ENCODE results near the gene HINT2.

HINT2 gene

GRCh38 chr9:35806101-35806500 lies 8.7 kb downstream of the HINT2 start:
- H3K36me3 Mint-ChIP-seq, result peaks cover 4% of the 10 kb centered on the region
- no peaks in the 10 kb centered on the region for H3K9me3 Mint-ChIP-seq (ENCODE audit: low read depth)
- H3K4me3 Mint-ChIP-seq, result no peak overlapping the region
- peaks cover 5% of the 10 kb centered on the region for H3K4me1 Mint-ChIP-seq (ENCODE audit: low read depth)
- no peaks in the 10 kb centered on the region for H3K27me3 Mint-ChIP-seq
- no peak overlapping the region for H3K27ac Mint-ChIP-seq

GRCh38 chr9:35801328-35802128 lies 13.3 kb downstream of the HINT2 start:
- H3K9me3 Mint-ChIP-seq (ENCODE audit: low read depth), result no peaks in the 10 kb centered on the region
- H3K27me3 Mint-ChIP-seq, result no peaks in the 10 kb centered on the region
- H3K4me1 Mint-ChIP-seq (ENCODE audit: low read depth), result peaks cover 17% of the 10 kb centered on the region
- H3K4me3 Mint-ChIP-seq, result no peak overlapping the region
- H3K36me3 Mint-ChIP-seq, result peaks cover 17% of the 10 kb centered on the region
- no peak overlapping the region for H3K27ac Mint-ChIP-seq

GRCh38 chr9:35800530-35800929 lies 14.3 kb downstream of the HINT2 start:
- Mint-ChIP-seq H3K27ac (no peak overlapping the region), H3K9me3 (ENCODE audit: low read depth) (no peaks in the 10 kb centered on the region), H3K36me3 (peaks cover 17% of the 10 kb centered on the region), H3K4me1 (ENCODE audit: low read depth) (peaks cover 17% of the 10 kb centered on the region), H3K27me3 (no peaks in the 10 kb centered on the region), H3K4me3 (no peak overlapping the region)

- Mint-ChIP-seq H3K27me3 (no peaks in the 10 kb centered on the region), H3K4me1 (ENCODE audit: low read depth) (peaks cover 21% of the 10 kb centered on the region), H3K9me3 (ENCODE audit: low read depth) (no peaks in the 10 kb centered on the region), H3K36me3 (peaks cover 17% of the 10 kb centered on the region), H3K27ac (peak overlapping the region; percentile 84), H3K4me3 (no peak overlapping the region)
These were observed 16.0 kb downstream of the HINT2 start for GRCh38 chr9:35798658-35799374.

- no peak overlapping the region for H3K27ac Mint-ChIP-seq
- H3K36me3 Mint-ChIP-seq, result peaks cover 16% of the 10 kb centered on the region
- peaks cover 21% of the 10 kb centered on the region for H3K4me1 Mint-ChIP-seq (ENCODE audit: low read depth)
- no peak overlapping the region for H3K4me3 Mint-ChIP-seq
- no peaks in the 10 kb centered on the region for H3K27me3 Mint-ChIP-seq
- H3K9me3 Mint-ChIP-seq (ENCODE audit: low read depth), result no peaks in the 10 kb centered on the region
These were observed 17.3 kb downstream of the HINT2 start for GRCh38 chr9:35797311-35798109.

- Mint-ChIP-seq H3K9me3 (ENCODE audit: low read depth) (no peaks in the 10 kb centered on the region), H3K4me3 (no peak overlapping the region), H3K27ac (no peak overlapping the region), H3K4me1 (ENCODE audit: low read depth) (peaks cover 21% of the 10 kb centered on the region), H3K36me3 (peaks cover 11% of the 10 kb centered on the region), H3K27me3 (no peaks in the 10 kb centered on the region)
These were observed 19.1 kb downstream of the HINT2 start for GRCh38 chr9:35795695-35796094.

GRCh38 chr9:35793461-35793860 lies 21.4 kb downstream of the HINT2 start:
- H3K36me3 Mint-ChIP-seq, result peaks cover 4% of the 10 kb centered on the region
- H3K27ac Mint-ChIP-seq, result no peak overlapping the region
- H3K4me1 Mint-ChIP-seq (ENCODE audit: low read depth), result peaks cover 16% of the 10 kb centered on the region
- H3K4me3 Mint-ChIP-seq, result no peak overlapping the region
- H3K27me3 Mint-ChIP-seq, result no peaks in the 10 kb centered on the region
- no peaks in the 10 kb centered on the region for H3K9me3 Mint-ChIP-seq (ENCODE audit: low read depth)

GRCh38 chr9:35792826-35793225 lies 22.0 kb downstream of the HINT2 start:
- Mint-ChIP-seq H3K36me3 (peaks cover 4% of the 10 kb centered on the region), H3K27ac (no peak overlapping the region), H3K9me3 (ENCODE audit: low read depth) (no peaks in the 10 kb centered on the region), H3K4me1 (ENCODE audit: low read depth) (peaks cover 12% of the 10 kb centered on the region), H3K4me3 (no peak overlapping the region), H3K27me3 (no peaks in the 10 kb centered on the region)

- Mint-ChIP-seq H3K27me3 (no peaks in the 10 kb centered on the region), H3K4me3 (no peak overlapping the region), H3K27ac (no peak overlapping the region), H3K9me3 (ENCODE audit: low read depth) (no peaks in the 10 kb centered on the region), H3K36me3 (peaks cover 7% of the 10 kb centered on the region), H3K4me1 (ENCODE audit: low read depth) (peaks cover 9% of the 10 kb centered on the region)
These were observed 22.6 kb downstream of the HINT2 start for GRCh38 chr9:35792024-35792813.

- peaks cover 6% of the 10 kb centered on the region for H3K4me1 Mint-ChIP-seq (ENCODE audit: low read depth)
- no peak within 1 kb of the TSS for H3K27ac Mint-ChIP-seq
- H3K36me3 Mint-ChIP-seq, result peaks cover 5% of the 10 kb centered on the region
- no peak within 1 kb of the TSS for H3K4me3 Mint-ChIP-seq
- no peaks in the 10 kb centered on the region for H3K9me3 Mint-ChIP-seq (ENCODE audit: low read depth)
- H3K27me3 Mint-ChIP-seq, result no peaks in the 10 kb centered on the region
These were observed 23.4 kb downstream of the HINT2 start, which contains the start of gene NPR2 for GRCh38 chr9:35791297-35791921. Gene NPR2, plus strand, starts transcription at chr9:35791591. Its CDS starts 818 bp downstream, at chr9:35792409.

- peaks cover 7% of the 10 kb centered on the region for H3K36me3 Mint-ChIP-seq
- peaks cover 6% of the 10 kb centered on the region for H3K4me1 Mint-ChIP-seq (ENCODE audit: low read depth)
- no peak overlapping the region for H3K4me3 Mint-ChIP-seq
- no peaks in the 10 kb centered on the region for H3K9me3 Mint-ChIP-seq (ENCODE audit: low read depth)
- no peaks in the 10 kb centered on the region for H3K27me3 Mint-ChIP-seq
- no peak overlapping the region for H3K27ac Mint-ChIP-seq
These were observed 24.2 kb downstream of the HINT2 start for GRCh38 chr9:35790385-35791296.

- H3K9me3 Mint-ChIP-seq (ENCODE audit: low read depth), result no peaks in the 10 kb centered on the region
- H3K27me3 Mint-ChIP-seq, result no peaks in the 10 kb centered on the region
- peaks cover 8% of the 10 kb centered on the region for H3K36me3 Mint-ChIP-seq
- H3K27ac Mint-ChIP-seq, result no peak overlapping the region
- H3K4me1 Mint-ChIP-seq (ENCODE audit: low read depth), result peaks cover 6% of the 10 kb centered on the region
- no peak overlapping the region for H3K4me3 Mint-ChIP-seq
These were observed 24.8 kb downstream of the HINT2 start for GRCh38 chr9:35790025-35790384.

- Mint-ChIP-seq H3K9me3 (ENCODE audit: low read depth) (no peaks in the 10 kb centered on the region), H3K27ac (no peak overlapping the region), H3K36me3 (peaks cover 8% of the 10 kb centered on the region), H3K4me3 (no peak overlapping the region), H3K4me1 (ENCODE audit: low read depth) (peaks cover 6% of the 10 kb centered on the region), H3K27me3 (no peaks in the 10 kb centered on the region)
These were observed 25.3 kb downstream of the HINT2 start for GRCh38 chr9:35789541-35789940.

Data from activated naive CD8-positive, alpha-beta T cell (primary cell).